Thoracic aorta (tissue), 2 donors: ENCODE results near the gene KCNH4. TPM values are rescaled to one million over a fixed set of nuclear protein-coding genes. Genes with fewer than 3 reads are reported as not detected.

Experiments
- ATAC-seq: fragments of 150-250 bp; one replicate; pipeline ENCODE4 v1.8.0; 2017; ENCODE audit warnings: low read depth; ENCODE audit not compliant: insufficient number of reproducible peaks, low FRiP score
- DNase-seq: peaks from one replicate; pipeline ENCODE4 v3.0.0-alpha.2; 2020; ENCODE audit warnings: low spot score
- H3K27ac ChIP-seq, 2 donors: fragments of 200-600 bp; sonication (generic); 1 replicate in 1 of 2; 2 replicates in 1 of 2; pipeline ENCODE4 v1.5.1; 2016; ENCODE audit warnings: mild to moderate bottlenecking in 2 of 2, moderate library complexity in 2 of 2
- H3K27me3 ChIP-seq: fragments of 200-600 bp; sonication (generic); replicated peaks from 2 replicates; pipeline ENCODE4 v1.6.0; 2016; ENCODE audit warnings: mild to moderate bottlenecking; ENCODE audit not compliant: insufficient read depth
- H3K36me3 ChIP-seq: fragments of 200-600 bp; sonication (generic); one replicate; pipeline ENCODE4 v1.5.1; 2016
- H3K4me1 ChIP-seq, 2 donors: fragments of 200-600 bp; sonication (generic); 1 replicate in 1 of 2; 2 replicates in 1 of 2; pipeline versions ENCODE4 v1.5.1 to v1.6.0; 2016; ENCODE audit warnings: low read depth in 2 of 2, mild to moderate bottlenecking in 1 of 2; ENCODE audit not compliant: control insufficient read depth in 1 of 2
- H3K4me3 ChIP-seq: fragments of 200-600 bp; sonication (generic); 2 replicates; pipeline ENCODE4 v1.5.1; 2016; ENCODE audit warnings: mild to moderate bottlenecking
- H3K9me3 ChIP-seq: fragments of 200-600 bp; sonication (generic); 2 replicates; pipeline ENCODE4 v1.5.1; 2016
- CTCF ChIP-seq: fragments of 200-600 bp; sonication (generic); IDR thresholded peaks from one replicate; pipeline ENCODE4 v1.5.1; 2019; ENCODE audit warnings: antibody characterized with exemption
- total RNA-seq, 2 donors: library from RNA; depleted of rRNA; stranded (reverse); fragments of >200 nt; gene quantifications; one replicate each; pipeline versions ENCODE4 v1.1.0 to v1.2.3, GENCODE V29; 2016

KCNH4 gene
- total RNA-seq, 2 donors from 2014 or later: 0.21 TPM; not detected in 1

GRCh38 chr17:42113293-42114069, 67.5 kb downstream of the KCNH4 start:
- Histone ChIP-seq H3K27me3 (no peaks in the 10 kb centered on the region), H3K4me3 (no peak overlapping the region), H3K36me3 (peaks cover 6% of the 10 kb centered on the region), H3K27ac (peak overlapping the region; percentile 84 to 90), H3K9me3 (no peaks in the 10 kb centered on the region), H3K4me1 (peaks cover 14 to 20% of the 10 kb centered on the region in 2 donors)
- no peak for DNase-seq
- no peak for TF ChIP-seq CTCF
- no peak for ATAC-seq

- ATAC-seq: peak; percentile 93
- H3K36me3 ChIP-seq: peaks cover 6% of the 10 kb centered on the region
Observed at GRCh38 chr17:42112552-42113176, 68.3 kb downstream of the KCNH4 start, which contains the start of gene DHX58. TSS of gene DHX58 (minus strand) at chr17:42112714. CDS start at chr17:42111892, 822 bp downstream.

GRCh38 chr17:42111871-42112551, 68.9 kb downstream of the KCNH4 start:
- no peaks in the 10 kb centered on the region for H3K27me3 ChIP-seq
- ATAC-seq (peak; percentile 31), DNase-seq (no peak)
- H3K4me1 ChIP-seq: peaks cover 14 to 20% of the 10 kb centered on the region in 2 donors
- peak overlapping the region; percentile 80 for H3K4me3 ChIP-seq
- no peak for TF ChIP-seq CTCF
- H3K27ac ChIP-seq: peak overlapping the region; percentile 84 to 90
- peaks cover 6% of the 10 kb centered on the region for H3K36me3 ChIP-seq
- no peaks in the 10 kb centered on the region for H3K9me3 ChIP-seq

More at GRCh38 chr17:42112552-42113176, 68.3 kb downstream of the KCNH4 start, which contains the start of gene DHX58:
- TF ChIP-seq CTCF: no peak
- H3K4me1 ChIP-seq: peaks cover 14 to 20% of the 10 kb centered on the region in 2 donors
- DNase-seq: no peak
- peak within 1 kb of the TSS; percentile 84 to 90 for H3K27ac ChIP-seq
- peak within 1 kb of the TSS; percentile 80 for H3K4me3 ChIP-seq
- H3K27me3 ChIP-seq: no peaks in the 10 kb centered on the region
- no peaks in the 10 kb centered on the region for H3K9me3 ChIP-seq

GRCh38 chr17:42111265-42111636, 69.7 kb downstream of the KCNH4 start:
- no peak for DNase-seq
- Histone ChIP-seq H3K27ac (peak overlapping the region; percentile 84 to 90), H3K4me1 (peaks cover 14 to 20% of the 10 kb centered on the region in 2 donors), H3K4me3 (peak overlapping the region; percentile 80), H3K36me3 (peaks cover 6% of the 10 kb centered on the region), H3K27me3 (no peaks in the 10 kb centered on the region), H3K9me3 (no peaks in the 10 kb centered on the region)
- no peak for TF ChIP-seq CTCF
- no peak for ATAC-seq
